ENCODE results near the gene COMMD1. TPM values are rescaled to one million over a fixed set of nuclear protein-coding genes. Genes with fewer than 3 reads are reported as not detected.
A peak's percentile ranks its signal among the peaks of the same experiment; 100 is the strongest.

COMMD1 gene
- total and polyA plus RNA-seq, 2 donors (not counting 1 experiment from before 2014, with no cell fraction given) = 38.6 to 49.3 TPM

- H3K9me3 ChIP-seq (ENCODE audit: control insufficient read depth, insufficient read depth, low read depth, low read length) = no peaks in the 10 kb centered on the region
- no peak for TF ChIP-seq EZH2 (IDR thresholded peaks at IDR 0.05; ENCODE audit: low read length, missing control alignments)
- TF ChIP-seq CTCF (conservative IDR thresholded peaks at IDR 0.05 in 1 of 2, IDR thresholded peaks at IDR 0.05 in 1 of 2; ENCODE audit: low read depth in 1 of 2, low read length in 2 of 2) = no peak
- no peak overlapping the region for H3K9ac ChIP-seq (ENCODE audit: insufficient read depth, low read length)
- no peak overlapping the region for H2AFZ ChIP-seq (ENCODE audit: low read length)
- no peaks in the 10 kb centered on the region for H3K27me3 ChIP-seq (ENCODE audit: control insufficient read depth, insufficient read depth, low read length)
- H3K4me2 ChIP-seq (ENCODE audit: extremely low read depth, insufficient read depth, low read length) = no peak overlapping the region
- peak in 1 of 2 donors; percentile 30 for DNase-seq (ENCODE audit: low read depth in 2 of 2)
- no peak overlapping the region for H3K27ac ChIP-seq (ENCODE audit: insufficient read depth, low read length)
- no peak overlapping the region for H3K4me3 ChIP-seq (replicated peaks in 1 of 4; ENCODE audit: control extremely low read depth in 1 of 4, insufficient read depth in 1 of 4, low read depth in 3 of 4, low read length in 4 of 4)
- no peaks in the 10 kb centered on the region for H3K36me3 ChIP-seq (ENCODE audit: control insufficient read depth, insufficient read depth, low read length)
- no peaks in the 10 kb centered on the region for H3K4me1 ChIP-seq (ENCODE audit: control insufficient read depth, extremely low read depth, insufficient read depth, low read length)
- H4K20me1 ChIP-seq (ENCODE audit: control insufficient read depth, extremely low read depth, insufficient read depth, low read length) = no peaks in the 10 kb centered on the region
- no peaks in the 10 kb centered on the region for H3K79me2 ChIP-seq (ENCODE audit: control insufficient read depth, insufficient read depth, low read length)
Observed at GRCh38 chr2:62042944-62043343, 137.5 kb downstream of the COMMD1 start.

DNA sequence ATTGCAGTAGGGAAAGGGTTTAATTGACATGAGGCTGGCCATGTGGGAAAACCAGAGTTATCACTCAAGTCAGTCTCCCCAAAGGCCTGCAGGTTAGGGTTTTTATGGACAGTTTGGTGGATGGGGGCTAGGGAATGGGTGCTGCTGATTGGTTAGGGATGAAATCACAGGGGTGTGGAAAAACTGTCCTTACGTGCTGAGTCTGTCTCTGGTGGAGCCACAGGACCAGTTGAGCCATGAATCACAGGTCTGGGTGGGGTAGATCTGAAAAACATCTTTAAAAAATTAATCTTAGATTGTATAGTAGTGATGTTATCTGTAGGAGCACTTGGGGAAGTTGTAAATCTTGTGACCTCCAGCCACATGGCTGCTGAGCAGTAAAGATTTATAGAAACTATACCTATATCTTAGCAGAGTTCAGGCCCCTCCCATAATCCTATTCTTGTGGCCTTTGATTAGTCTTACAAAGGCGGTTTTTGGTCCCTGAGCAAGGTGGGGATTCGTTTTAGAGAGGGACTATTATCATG lies 139.6 kb downstream of the COMMD1 start:
- Histone ChIP-seq H3K36me3 (ENCODE audit: control insufficient read depth, insufficient read depth, low read length) (no peaks in the 10 kb centered on the region), H3K27me3 (ENCODE audit: control insufficient read depth, insufficient read depth, low read length) (no peaks in the 10 kb centered on the region), H3K4me2 (ENCODE audit: extremely low read depth, insufficient read depth, low read length) (no peak overlapping the region), H3K4me3 (replicated peaks in 1 of 4; ENCODE audit: control extremely low read depth in 1 of 4, insufficient read depth in 1 of 4, low read depth in 3 of 4, low read length in 4 of 4) (no peak overlapping the region), H3K9ac (ENCODE audit: insufficient read depth, low read length) (no peak overlapping the region), H2AFZ (ENCODE audit: low read length) (no peak overlapping the region), H3K4me1 (ENCODE audit: control insufficient read depth, extremely low read depth, insufficient read depth, low read length) (no peaks in the 10 kb centered on the region), H3K79me2 (ENCODE audit: control insufficient read depth, insufficient read depth, low read length) (no peaks in the 10 kb centered on the region), H3K27ac (ENCODE audit: insufficient read depth, low read length) (no peak overlapping the region), H4K20me1 (ENCODE audit: control insufficient read depth, extremely low read depth, insufficient read depth, low read length) (no peaks in the 10 kb centered on the region), H3K9me3 (ENCODE audit: control insufficient read depth, insufficient read depth, low read depth, low read length) (no peaks in the 10 kb centered on the region)
- no peak for DNase-seq (ENCODE audit: low read depth in 2 of 2)
- TF ChIP-seq EZH2 (IDR thresholded peaks at IDR 0.05; ENCODE audit: low read length, missing control alignments) (no peak), CTCF (conservative IDR thresholded peaks at IDR 0.05 in 1 of 2, IDR thresholded peaks at IDR 0.05 in 1 of 2; ENCODE audit: low read depth in 1 of 2, low read length in 2 of 2) (no peak)

DNA sequence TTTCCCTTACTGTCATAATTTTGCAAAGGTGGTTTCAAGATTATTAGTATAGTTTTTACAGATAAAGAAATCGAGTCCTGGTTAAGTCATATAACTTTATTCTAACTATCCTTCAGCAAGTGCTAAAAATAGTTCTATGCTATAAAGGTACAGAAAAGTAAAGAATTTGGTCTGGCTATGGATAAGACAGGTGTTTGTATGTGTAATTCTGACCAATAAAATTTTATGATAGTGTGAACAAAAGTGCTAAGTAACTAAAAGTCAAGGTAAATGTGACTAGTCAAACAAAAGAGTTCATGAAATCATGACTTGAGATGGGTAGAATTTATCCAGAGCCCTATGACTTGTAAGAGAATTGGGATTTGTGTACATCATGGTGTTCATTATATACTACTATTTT lies 140.7 kb downstream of the COMMD1 start:
- DNase-seq (ENCODE audit: low read depth in 2 of 2) = no peak

More for the DNA sequence above, 140.7 kb downstream of the COMMD1 start:
- TF ChIP-seq CTCF (conservative IDR thresholded peaks at IDR 0.05 in 1 of 2, IDR thresholded peaks at IDR 0.05 in 1 of 2; ENCODE audit: low read depth in 1 of 2, low read length in 2 of 2) (no peak), EZH2 (IDR thresholded peaks at IDR 0.05; ENCODE audit: low read length, missing control alignments) (no peak)
- Histone ChIP-seq H2AFZ (ENCODE audit: low read length) (no peak overlapping the region), H3K4me2 (ENCODE audit: extremely low read depth, insufficient read depth, low read length) (no peak overlapping the region), H3K4me1 (ENCODE audit: control insufficient read depth, extremely low read depth, insufficient read depth, low read length) (no peaks in the 10 kb centered on the region), H3K36me3 (ENCODE audit: control insufficient read depth, insufficient read depth, low read length) (no peaks in the 10 kb centered on the region), H4K20me1 (ENCODE audit: control insufficient read depth, extremely low read depth, insufficient read depth, low read length) (no peaks in the 10 kb centered on the region), H3K27me3 (ENCODE audit: control insufficient read depth, insufficient read depth, low read length) (no peaks in the 10 kb centered on the region), H3K4me3 (replicated peaks in 1 of 4; ENCODE audit: control extremely low read depth in 1 of 4, insufficient read depth in 1 of 4, low read depth in 3 of 4, low read length in 4 of 4) (no peak overlapping the region), H3K79me2 (ENCODE audit: control insufficient read depth, insufficient read depth, low read length) (no peaks in the 10 kb centered on the region), H3K9ac (ENCODE audit: insufficient read depth, low read length) (no peak overlapping the region), H3K27ac (ENCODE audit: insufficient read depth, low read length) (no peak overlapping the region), H3K9me3 (ENCODE audit: control insufficient read depth, insufficient read depth, low read depth, low read length) (no peaks in the 10 kb centered on the region)
